Esophagus (tissue), 2 donors: Measurements from ENCODE around the gene TXLNB. TPM values are rescaled to one million over a fixed set of nuclear protein-coding genes. Genes with fewer than 3 reads are reported as not detected.
"Not testable (repeated sequence)": the region's sequence is repeated elsewhere in the genome, so short reads cannot be mapped to it uniquely, and the experiment has no call there.

Experiments
- H3K27ac ChIP-seq, 2 donors: one replicate each; pipeline ENCODE4 v1.5.1; 2013; ENCODE audit warnings: low read depth in 2 of 2, mild to moderate bottlenecking in 2 of 2, inconsistent platforms in 1 of 2, low read length in 1 of 2, moderate library complexity in 1 of 2
- H3K27me3 ChIP-seq, 2 donors: one replicate each; pipeline ENCODE4 v1.6.1; 2013; ENCODE audit warnings: low read length in 2 of 2, control low read depth in 1 of 2, mild to moderate bottlenecking in 1 of 2; ENCODE audit not compliant: insufficient read depth in 2 of 2, control insufficient read depth in 1 of 2
- H3K36me3 ChIP-seq, 2 donors: one replicate each; pipeline ENCODE4 v1.6.1; 2013; ENCODE audit warnings: low read length in 1 of 2; ENCODE audit not compliant: control insufficient read depth in 2 of 2, insufficient read depth in 2 of 2
- H3K4me1 ChIP-seq, 2 donors: one replicate each; pipeline ENCODE4 v1.6.1; 2013; ENCODE audit warnings: low read length in 1 of 2; ENCODE audit not compliant: control insufficient read depth in 2 of 2, insufficient read depth in 2 of 2
- H3K4me3 ChIP-seq, 2 donors: one replicate each; pipeline ENCODE4 v1.5.1; 2013; ENCODE audit warnings: low read length in 2 of 2, mild to moderate bottlenecking in 2 of 2, low read depth in 1 of 2, moderate library complexity in 1 of 2
- H3K9me3 ChIP-seq, 2 donors: one replicate each; pipeline ENCODE4 v1.6.1; 2013; ENCODE audit warnings: mild to moderate bottlenecking in 2 of 2, low read depth in 1 of 2, low read length in 1 of 2, moderate library complexity in 1 of 2; ENCODE audit not compliant: control insufficient read depth in 2 of 2, insufficient read depth in 1 of 2
- WGBS, 2 donors: extraction: QIAGEN DNeasy Blood & Tissue Kit; methylation state at CpG; one replicate each; pipeline ENCODE4 v1.1.7; 2013; 5-methylcytosine and 5-hydroxymethylcytosine counted together
- polyA plus RNA-seq, 2 donors: library from polyadenylated mRNA; stranded (reverse); fragments of 200-250 nt; gene quantifications; one replicate each; pipeline ENCODE4 v1.2.3, GENCODE V29; 2013
- donor health status: healthy with polysubstance abuse.
- donor health status: Bipolar disorder and iron deficiency.

Gene TXLNB
- polyA plus RNA-seq, 2 donors, result 0.14 to 0.16 TPM

DNA sequence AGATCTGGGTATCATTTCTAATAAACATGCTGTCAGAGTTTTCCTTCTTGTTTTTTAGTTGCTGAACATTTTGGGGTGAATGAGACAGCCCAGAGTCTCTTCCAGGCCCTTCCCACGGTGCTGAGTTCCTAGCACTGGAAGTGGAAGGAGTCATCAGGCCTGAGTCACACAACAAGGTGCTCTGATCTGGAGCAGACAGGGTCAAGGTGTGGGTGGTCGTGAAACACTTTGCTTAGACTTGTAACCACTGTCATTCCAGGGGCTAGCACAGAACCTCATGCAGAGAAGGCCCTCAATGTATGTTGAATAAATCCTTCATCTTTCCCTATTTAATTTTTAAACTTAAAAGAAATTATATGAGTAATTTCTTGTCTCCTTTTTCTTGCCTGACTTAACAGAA is 60.6 kb downstream of the TXLNB start:
- Histone ChIP-seq H3K4me1 (peaks cover 0 to 3% of the 10 kb centered on the region in 2 donors), H3K9me3 (peaks cover 0 to 3% of the 10 kb centered on the region in 2 donors), H3K4me3 (no peak overlapping the region), H3K27me3 (no peaks in the 10 kb centered on the region), H3K36me3 (no peaks in the 10 kb centered on the region), H3K27ac (peak overlapping the region in 1 of 2 donors; percentile 13)
- WGBS, 2 donors, result 24 to 37% methylated on average over 2 of the region's 2 CpGs

DNA sequence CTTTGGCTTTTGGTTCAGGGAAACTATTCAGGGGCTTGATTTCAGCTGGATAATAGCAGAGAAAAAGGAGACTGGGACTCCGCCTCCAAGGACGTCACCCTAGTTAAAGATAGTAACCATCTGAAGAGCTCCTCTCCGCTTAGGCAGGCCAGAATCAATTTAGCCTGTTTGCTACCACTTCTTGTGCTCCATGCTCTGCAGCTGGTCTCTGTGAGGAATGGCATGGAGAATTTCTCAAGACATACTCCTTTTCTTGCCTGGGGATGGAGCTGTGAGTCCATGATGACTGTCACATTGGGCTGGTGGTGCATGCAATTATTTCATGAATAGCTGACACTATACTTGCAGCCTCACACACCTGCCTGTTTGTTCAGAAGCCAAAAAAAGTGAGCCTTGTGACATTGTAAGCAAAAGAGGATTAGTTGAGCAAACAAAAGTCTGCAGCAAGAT is 61.4 kb downstream of the TXLNB start:
- Histone ChIP-seq H3K9me3 (peaks cover 0 to 3% of the 10 kb centered on the region in 2 donors), H3K36me3 (no peaks in the 10 kb centered on the region), H3K4me1 (peaks cover 0 to 3% of the 10 kb centered on the region in 2 donors), H3K4me3 (no peak overlapping the region), H3K27me3 (no peaks in the 10 kb centered on the region), H3K27ac (no peak overlapping the region)
- WGBS, 2 donors, result 42 to 54% methylated on average over 3 of the region's 3 CpGs

GRCh38 chr6:139228387-139228786 is 63.4 kb downstream of the TXLNB start:
- WGBS, 2 donors, result 88 to 96% methylated on average over 3 of the region's 3 CpGs
- not testable (repeated sequence) for H3K27ac ChIP-seq

DNA sequence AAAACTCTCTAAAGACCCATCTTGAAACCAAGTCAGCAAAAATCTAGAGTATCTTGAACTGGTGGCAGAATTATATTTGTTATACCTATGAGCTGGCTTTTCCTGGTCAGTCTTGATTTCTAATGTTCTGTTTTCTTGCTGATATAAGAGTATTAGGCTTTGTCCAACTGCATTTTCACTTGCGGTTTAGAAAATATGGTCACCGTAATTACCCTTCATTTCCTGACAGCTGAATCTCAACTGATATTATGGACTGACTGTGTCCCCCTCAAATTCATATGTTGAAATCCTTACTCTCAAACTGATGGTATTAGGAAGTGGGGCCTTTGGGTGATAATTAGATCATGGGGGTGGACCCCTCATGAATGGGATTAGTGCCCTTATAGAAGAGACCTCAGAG is 72.1 kb downstream of the TXLNB start:
- Histone ChIP-seq H3K27me3 (no peaks in the 10 kb centered on the region), H3K4me3 (no peak overlapping the region), H3K36me3 (no peaks in the 10 kb centered on the region)

More at GRCh38 chr6:139228387-139228786, 63.4 kb downstream of the TXLNB start:
- not testable (repeated sequence) for H3K4me3 ChIP-seq, H3K9me3 ChIP-seq, H3K4me1 ChIP-seq, H3K27me3 ChIP-seq, H3K36me3 ChIP-seq

DNA sequence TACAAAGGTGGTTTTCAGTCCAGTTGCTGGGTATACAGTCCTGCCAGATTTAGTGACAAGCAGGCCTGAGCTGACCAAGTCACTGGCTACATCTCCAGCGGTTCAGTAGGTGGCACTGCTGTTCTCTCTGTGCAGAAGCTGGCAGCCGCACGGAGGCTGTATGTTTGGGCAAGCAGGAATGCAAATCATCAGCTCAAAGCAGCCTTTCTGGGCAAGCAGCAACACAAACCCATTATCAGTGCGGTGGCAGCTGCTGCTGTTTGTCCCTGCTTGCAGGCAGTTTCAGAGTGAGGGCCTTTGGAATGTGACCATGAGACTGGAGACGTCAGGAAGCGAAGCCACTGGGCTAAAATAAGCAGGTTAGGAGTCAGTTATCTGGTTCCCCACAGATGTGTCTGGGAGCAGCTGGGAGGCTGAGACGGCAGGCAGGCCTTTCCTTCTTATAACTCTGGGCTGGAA is 72.5 kb downstream of the TXLNB start:
- no peaks in the 10 kb centered on the region for H3K4me1 ChIP-seq
- WGBS, 2 donors, result 6 to 10% methylated on average over 7 of the region's 7 CpGs
- no peak overlapping the region for H3K4me3 ChIP-seq
- H3K9me3 ChIP-seq, result no peaks in the 10 kb centered on the region
- no peaks in the 10 kb centered on the region for H3K36me3 ChIP-seq
- peak overlapping the region; percentile 55 to 57 for H3K27ac ChIP-seq
- no peaks in the 10 kb centered on the region for H3K27me3 ChIP-seq

More for the DNA sequence above, 72.1 kb downstream of the TXLNB start:
- H3K27ac ChIP-seq, result peak overlapping the region; percentile 55 to 57
- no peaks in the 10 kb centered on the region for H3K9me3 ChIP-seq
- no peaks in the 10 kb centered on the region for H3K4me1 ChIP-seq
- 91 to 93% methylated on average over 2 of the region's 2 CpGs for WGBS, 2 donors

DNA sequence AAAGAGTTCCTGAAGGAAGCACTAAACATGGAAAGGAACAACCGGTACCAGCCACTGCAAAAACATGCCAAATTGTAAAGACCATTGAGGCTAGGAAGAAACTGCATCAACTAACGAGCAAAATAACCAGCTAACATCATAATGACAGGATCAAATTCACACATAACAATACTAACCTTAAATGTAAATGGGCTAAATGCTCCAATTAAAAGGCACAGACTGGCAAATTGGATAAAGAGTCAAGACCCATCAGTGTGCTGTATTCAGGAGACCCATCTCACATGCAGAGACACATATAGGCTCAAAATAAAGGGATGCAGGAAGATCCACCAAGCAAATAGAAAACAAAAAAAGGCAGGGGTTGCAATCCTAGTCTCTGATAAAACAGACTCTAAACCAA is 79.3 kb downstream of the TXLNB start:
- H3K27me3 ChIP-seq, H3K4me1 ChIP-seq, H3K27ac ChIP-seq, H3K36me3 ChIP-seq, H3K9me3 ChIP-seq, H3K4me3 ChIP-seq: not testable (repeated sequence)
- WGBS, 2 donors, result 88 to 100% methylated on average over 1 of the region's 2 CpGs

DNA sequence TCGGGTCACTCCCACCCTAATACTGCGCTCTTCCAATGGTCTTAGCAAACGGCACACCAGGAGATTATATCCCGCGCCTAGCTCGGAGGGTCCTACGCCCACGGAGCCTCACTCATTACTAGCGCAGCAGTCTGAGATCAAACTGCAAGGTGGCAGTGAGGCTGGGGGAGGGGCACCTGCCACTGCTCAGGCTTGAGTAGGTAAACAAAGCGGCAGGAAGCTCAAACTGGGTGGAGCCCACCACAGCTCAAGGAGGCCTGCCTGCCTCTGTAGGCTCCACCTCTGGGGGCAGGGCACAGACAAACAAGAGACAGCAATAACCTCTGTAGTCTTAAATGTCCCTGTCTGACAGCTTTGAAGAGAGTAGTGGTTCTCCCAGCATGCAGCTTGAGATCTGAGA is 81.0 kb downstream of the TXLNB start:
- not testable (repeated sequence) for H3K36me3 ChIP-seq, H3K27me3 ChIP-seq, H3K27ac ChIP-seq, H3K4me1 ChIP-seq, H3K9me3 ChIP-seq, H3K4me3 ChIP-seq
- 76 to 96% methylated on average over 8 to 10 of the region's 10 CpGs for WGBS, 2 donors

DNA sequence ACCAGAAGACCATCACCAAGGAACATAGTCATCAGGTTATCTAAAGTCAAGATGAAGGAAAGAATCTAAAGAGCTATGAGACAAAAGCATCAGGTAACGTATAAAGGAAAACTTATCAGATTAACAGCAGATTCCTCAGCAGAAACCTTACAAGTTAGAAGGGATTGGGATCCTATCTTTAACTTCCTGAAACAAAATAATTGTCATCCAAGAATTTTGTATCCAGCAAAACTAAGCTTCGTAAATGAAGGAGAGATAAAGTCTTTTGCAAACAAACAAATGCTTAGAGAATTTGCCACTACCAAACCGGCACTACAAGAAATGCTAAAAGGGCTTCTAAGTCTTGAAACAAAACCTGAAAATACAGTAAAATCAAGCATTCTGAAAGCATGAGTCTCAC is 86.0 kb downstream of the TXLNB start:
- WGBS, 2 donors, result 91 to 95% methylated on average over 3 of the region's 3 CpGs

DNA sequence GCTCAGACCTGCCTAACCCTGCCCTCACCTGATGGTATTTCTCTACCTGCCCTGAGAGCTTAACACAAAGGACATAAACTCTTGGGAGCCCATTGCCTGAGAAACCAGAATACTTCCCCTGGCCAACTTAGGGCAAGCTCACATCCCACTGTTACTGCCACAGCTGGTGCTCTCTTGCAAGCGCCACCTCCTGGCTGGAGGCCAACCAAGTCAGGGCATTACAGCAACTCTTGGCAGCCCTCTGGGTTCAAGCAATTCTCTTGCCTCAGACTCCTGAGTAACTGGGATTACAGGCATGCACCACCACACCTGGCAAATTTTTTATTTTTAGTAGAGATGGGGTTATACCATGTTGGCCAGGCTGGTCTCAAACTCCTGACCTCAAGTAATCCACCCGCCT is 86.8 kb downstream of the TXLNB start:
- H3K27ac ChIP-seq, result no peak overlapping the region
- 94% methylated on average over 2 of the region's 2 CpGs for WGBS, 2 donors

More for the DNA sequence above, 86.0 kb downstream of the TXLNB start:
- Histone ChIP-seq H3K4me3 (no peak overlapping the region), H3K27ac (no peak overlapping the region), H3K36me3 (no peaks in the 10 kb centered on the region), H3K9me3 (no peaks in the 10 kb centered on the region), H3K27me3 (no peaks in the 10 kb centered on the region), H3K4me1 (no peaks in the 10 kb centered on the region)

GRCh38 chr6:139201378-139201777 is 90.4 kb downstream of the TXLNB start:
- Histone ChIP-seq H3K4me1 (no peaks in the 10 kb centered on the region), H3K27ac (no peak overlapping the region), H3K36me3 (no peaks in the 10 kb centered on the region), H3K4me3 (no peak overlapping the region), H3K9me3 (no peaks in the 10 kb centered on the region), H3K27me3 (no peaks in the 10 kb centered on the region)
- 89 to 91% methylated on average over 4 of the region's 4 CpGs for WGBS, 2 donors

More for the DNA sequence above, 86.8 kb downstream of the TXLNB start:
- no peaks in the 10 kb centered on the region for H3K4me1 ChIP-seq
- H3K4me3 ChIP-seq, result no peak overlapping the region
- no peaks in the 10 kb centered on the region for H3K27me3 ChIP-seq
- H3K9me3 ChIP-seq, result no peaks in the 10 kb centered on the region
- no peaks in the 10 kb centered on the region for H3K36me3 ChIP-seq
